SK-N-SH (cell line): Measurements from ENCODE around the gene NFATC3. TPM values are rescaled to one million over a fixed set of nuclear protein-coding genes. Genes with fewer than 3 reads are reported as not detected.

Experiments
- CTCF ChIA-PET: fragments of 300-600, 350-600 bp; formaldehyde crosslinking; extraction: SDS; loops from one replicate; lab custom pipeline; 2021; lab: Yijun Ruan, JAX
- POLR2A ChIA-PET: fragments of 350-600 bp; sonication (Branson Sonifier 250); formaldehyde crosslinking; extraction: SDS; loops from one replicate; lab custom pipeline; 2020; ENCODE audit warnings: antibody characterized with exemption, inconsistent platforms; lab: Yijun Ruan, JAX
- DNase-seq: peaks from one replicate; pipeline ENCODE4 v3.0.0; 2012
- H2AFZ ChIP-seq: fragments of 200-600 bp; sonication (generic); 2 replicates; pipeline ENCODE4 v1.8.1; 2016; ENCODE audit warnings: antibody characterized with exemption, mild to moderate bottlenecking, low read depth
- H3F3A ChIP-seq: fragments of 200-600 bp; sonication (generic); replicated peaks from 2 replicates; pipeline ENCODE3; 2016; ENCODE audit warnings: antibody characterized with exemption, mild to moderate bottlenecking; ENCODE audit not compliant: insufficient read depth
- H3K27ac ChIP-seq, 2 experiments: fragments of 200-500 bp in 1 of 2; fragments of 200-600 bp in 1 of 2; sonication (Bioruptor generic) in 1 of 2; sonication (generic), shearing (Covaris generic) in 1 of 2; 2 replicates each; pipeline versions ENCODE4 v1.5.1 to v1.6.1; 2014 to 2016; ENCODE audit warnings: low read depth in 2 of 2, inconsistent platforms in 1 of 2, low read length in 1 of 2, mild to moderate bottlenecking in 1 of 2, mixed read lengths in 1 of 2
- H3K27me3 ChIP-seq: fragments of 200-600 bp; sonication (generic), shearing (Covaris generic); 2 replicates; pipeline ENCODE4 v1.6.1; 2016; ENCODE audit warnings: mixed run types; ENCODE audit not compliant: insufficient read depth
- H3K36me3 ChIP-seq, 2 experiments: fragments of 200-500 bp in 1 of 2; fragments of 200-600 bp in 1 of 2; sonication (Bioruptor generic) in 1 of 2; sonication (generic) in 1 of 2; replicated peaks in 1 of 2; 2 replicates each; pipeline versions ENCODE3 to v1.5.1; 2014 to 2016; ENCODE audit warnings: low read length in 1 of 2, mild to moderate bottlenecking in 1 of 2; ENCODE audit not compliant: insufficient read depth in 2 of 2, control insufficient read depth in 1 of 2
- H3K4me1 ChIP-seq, 2 experiments: fragments of 200-500 bp in 1 of 2; fragments of 200-600 bp in 1 of 2; sonication (Bioruptor generic) in 1 of 2; sonication (generic), shearing (Covaris generic) in 1 of 2; 2 replicates each; pipeline versions ENCODE4 v1.5.1 to v1.6.1; 2014 to 2016; ENCODE audit warnings: low read depth in 1 of 2, low read length in 1 of 2, mixed run types in 1 of 2; ENCODE audit not compliant: insufficient read depth in 2 of 2, control insufficient read depth in 1 of 2
- H3K4me2 ChIP-seq: fragments of 200-600 bp; sonication (generic), shearing (Covaris generic); 2 replicates; pipeline ENCODE4 v1.6.1; 2017; ENCODE audit warnings: mixed run types
- H3K4me3 ChIP-seq, 2 experiments: fragments of 200-500 bp in 1 of 2; fragments of 200-600 bp in 1 of 2; sonication (Bioruptor generic) in 1 of 2; sonication (generic), shearing (Covaris generic) in 1 of 2; 2 replicates each; pipeline versions ENCODE4 v1.5.1 to v1.8.1; 2014 to 2016; ENCODE audit warnings: low read depth in 2 of 2, inconsistent platforms in 1 of 2, low read length in 1 of 2, mild to moderate bottlenecking in 1 of 2, mixed read lengths in 1 of 2, moderate library complexity in 1 of 2
- H3K79me2 ChIP-seq: fragments of 200-600 bp; sonication (generic); 2 replicates; pipeline ENCODE4 v1.8.1; 2017; ENCODE audit warnings: mild to moderate bottlenecking; ENCODE audit not compliant: insufficient read depth
- H3K9ac ChIP-seq: fragments of 200-600 bp; sonication (generic); 2 replicates; pipeline ENCODE4 v1.6.1; 2017; ENCODE audit warnings: mixed run types
- H3K9me2 ChIP-seq: fragments of 200-600 bp; sonication (generic); 2 replicates; pipeline ENCODE4 v1.6.1; 2017; ENCODE audit warnings: mixed run types
- H3K9me3 ChIP-seq: fragments of 200-600 bp; sonication (generic); 2 replicates; pipeline ENCODE4 v1.6.1; 2017; ENCODE audit warnings: mixed run types, mild to moderate bottlenecking, moderate library complexity
- H4K20me1 ChIP-seq: fragments of 200-600 bp; sonication (generic); 2 replicates; pipeline ENCODE4 v1.6.1; 2017; ENCODE audit warnings: mild to moderate bottlenecking, mixed run types; ENCODE audit not compliant: insufficient read depth
- CTCF ChIP-seq: fragments of 200-600 bp; sonication (generic); IDR thresholded peaks from 2 replicates; pipeline ENCODE4 v1.6.1; 2017; ENCODE audit warnings: antibody characterized with exemption, mild to moderate bottlenecking, moderate library complexity
- ELF1 ChIP-seq: IDR thresholded peaks from 2 replicates; pipeline ENCODE4 v1.4.0; 2012
- EZH2phosphoT487 ChIP-seq: fragments of 200-600 bp; sonication (generic); IDR thresholded peaks from 2 replicates; pipeline ENCODE4 v1.6.1; 2017; ENCODE audit warnings: low read depth, mixed run types, mild to moderate bottlenecking, antibody characterized with exemption, moderate library complexity, borderline replicate concordance
- FOXJ3 ChIP-seq: sonication (generic); formaldehyde crosslinking; IDR thresholded peaks from 2 replicates; pipeline ENCODE4 v1.5.1; 2020; ENCODE audit warnings: mild to moderate bottlenecking, missing genetic modification reagents
- FOXM1 ChIP-seq: IDR thresholded peaks from 2 replicates; pipeline ENCODE4 v1.4.0; 2012; ENCODE audit warnings: low read depth, mild to moderate bottlenecking
- GABPA ChIP-seq: IDR thresholded peaks from 2 replicates; pipeline ENCODE4 v1.4.0; 2012; ENCODE audit warnings: low read depth, mild to moderate bottlenecking
- RAD21 ChIP-seq: IDR thresholded peaks from 2 replicates; pipeline ENCODE4 v1.6.1; 2012; ENCODE audit warnings: mild to moderate bottlenecking, low read length
- RXRA ChIP-seq: IDR thresholded peaks from 2 replicates; pipeline ENCODE4 v1.4.0; 2012; ENCODE audit warnings: low read depth, mild to moderate bottlenecking, borderline replicate concordance
- TAF1 ChIP-seq: IDR thresholded peaks from 2 replicates; pipeline ENCODE4 v1.6.1; 2012; ENCODE audit warnings: low read depth, mild to moderate bottlenecking, low read length, moderate library complexity, borderline replicate concordance
- TCF12 ChIP-seq: IDR thresholded peaks from 2 replicates; pipeline ENCODE4 v1.4.0; 2012
- ZBTB33 ChIP-seq: IDR thresholded peaks from 2 replicates; pipeline ENCODE4 v1.4.0; 2012; ENCODE audit warnings: low read depth, borderline replicate concordance
- whole genome bisulfite sequencing: methylation state at CpG from one replicate; pipeline ENCODE4 v1.1.6; 2017; ENCODE audit warnings: low lambda C conversion rate; 5-methylcytosine and 5-hydroxymethylcytosine counted together
- polyA plus RNA-seq, 3 experiments: library from polyadenylated mRNA; depleted of rRNA; stranded (reverse); fragments of >200 nt; gene quantifications; 2 replicates each; pipeline ENCODE4 v1.2.3, GENCODE V29; 2012

Gene NFATC3
- polyA plus RNA-seq, 1 of the 3 experiments (the other 2 are of a cell fraction) = 5.7 TPM

GRCh38 chr16:68200088-68200783 is 115.1 kb downstream of the NFATC3 start:
- ChIA-PET CTCF (interaction anchor here (1.1 to 1.8 kb wide), 3 partner anchors 11 to 106 kb away, joined by 3 to 7 read pairs (median 4); no protein-coding TSS in a partner anchor), POLR2A (no interaction called here)
- no peak overlapping the region for H3K9ac ChIP-seq
- no peaks in the 10 kb centered on the region for H3K36me3 ChIP-seq
- no peak overlapping the region for H3K4me3 ChIP-seq
- H2AFZ ChIP-seq = no peak overlapping the region
- H3K27me3 ChIP-seq = no peaks in the 10 kb centered on the region
- no peaks in the 10 kb centered on the region for H3K9me2 ChIP-seq
- WGBS = 62% methylated on average over 3 of the region's 3 CpGs
- H3K4me2 ChIP-seq = peak overlapping the region; percentile 8; the same call in 1 of the 2 replicates
- no peaks in the 10 kb centered on the region for H3K9me3 ChIP-seq
- H3K79me2 ChIP-seq = peaks cover 8% of the 10 kb centered on the region
- H3K4me1 ChIP-seq = peaks cover 0 to 6% of the 10 kb centered on the region in 2 experiments; a peak in 3 of 4 replicates
- peaks cover 3% of the 10 kb centered on the region; the same call in 1 of the 2 replicates for H4K20me1 ChIP-seq
- H3K27ac ChIP-seq = peak overlapping the region in 1 of 2 experiments; percentile 21; a peak in 1 of 4 replicates
- no peak for TF ChIP-seq FOXJ3 (CRISPR knock-in tag)
- TF ChIP-seq ELF1 = no peak
- TF ChIP-seq CTCF = no peak
- no peak for TF ChIP-seq RXRA
- TF ChIP-seq TAF1 = no peak
- no peak for DNase-seq
- H3F3A ChIP-seq = peaks cover 4% of the 10 kb centered on the region

- DNase-seq = no peak
- no peak overlapping the region for H2AFZ ChIP-seq
- ChIA-PET POLR2A (no interaction called here), CTCF (interaction anchor here (1.0 kb wide), 1 partner anchor 15 kb away, joined by 3 read pairs; no protein-coding TSS in a partner anchor)
- H3K27ac ChIP-seq = no peak overlapping the region
- peaks cover 8% of the 10 kb centered on the region for H3K79me2 ChIP-seq
- no peak overlapping the region for H3K4me2 ChIP-seq
- no peaks in the 10 kb centered on the region for H3K9me2 ChIP-seq
- H3K27me3 ChIP-seq = no peaks in the 10 kb centered on the region
- H4K20me1 ChIP-seq = peaks cover 3% of the 10 kb centered on the region; the same call in 1 of the 2 replicates
- H3F3A ChIP-seq = peaks cover 4% of the 10 kb centered on the region
- no peaks in the 10 kb centered on the region for H3K9me3 ChIP-seq
- TF ChIP-seq TCF12 = no peak
- no peak for TF ChIP-seq FOXM1
- no peak for TF ChIP-seq EZH2phosphoT487
- TF ChIP-seq RAD21 = peak; percentile 28
- TF ChIP-seq ZBTB33 = no peak
- no peak for TF ChIP-seq GABPA
- no peak for TF ChIP-seq TAF1
- H3K36me3 ChIP-seq = no peaks in the 10 kb centered on the region
- peaks cover 0 to 6% of the 10 kb centered on the region in 2 experiments; a peak in 3 of 4 replicates for H3K4me1 ChIP-seq
- no peak overlapping the region for H3K4me3 ChIP-seq
- no peak overlapping the region for H3K9ac ChIP-seq
Measured at GRCh38 chr16:68202091-68202519, 116.9 kb downstream of the NFATC3 start.
